Heart left ventricle (tissue), 13 donors: ENCODE results near the gene MVB12B.

Experiments used
- POLR2A ChIP-seq, 2 donors: fragments of 450-650 bp; IDR thresholded peaks; one replicate each; pipeline ENCODE4 v1.6.1; 2017; ENCODE audit warnings: antibody characterized with exemption in 2 of 2, mild to moderate bottlenecking in 2 of 2, moderate library complexity in 2 of 2
- TF ChIP-seq, protein P1 (sequence below), 12 donors: fragments of 200-600 bp; sonication (generic) in 4 of 12; IDR thresholded peaks; one replicate each; pipeline versions ENCODE4 v1.5.0 to v1.8.0; 2018 to 2022; ENCODE audit warnings: antibody characterized with exemption in 12 of 12, mild to moderate bottlenecking in 5 of 12
- donor health status: ischemic (EF 13 %, LVEDD 7.1; RV severe dilation, severe dysfunction).
- donor health status: DM: no; HTN: yes; CAD: no.
- donor health status: DM: no; HTN: no; CAD: no.
- donor health status: ischemic (EF 25% LVEDD 6.9; RV normal size, moderate dysfunction).
- donor health status: ischemic (EF 25% LVEDD 5.7; RV mildly dilated, moderate dysfunction).
- donor health status: ischemic (EF 35%, LVEDD 5.7; RV mildly dilated, moderate dysfunction).
- donor health status: nonischemic (EF 11% LVEDD 7.7; RV severe dilation, severe dysfunction).
- donor health status: DM: yes; HTN: yes; CAD: no.
- donor health status: PGD.
- donor health status: ischemic (EF 29% LVEDD 5.4; RV normal size, mild dysfunction).
- donor health status: nonischemic (EF 23%, LVEDD 6.1; RV moderate dilation, normal function).

DNA sequence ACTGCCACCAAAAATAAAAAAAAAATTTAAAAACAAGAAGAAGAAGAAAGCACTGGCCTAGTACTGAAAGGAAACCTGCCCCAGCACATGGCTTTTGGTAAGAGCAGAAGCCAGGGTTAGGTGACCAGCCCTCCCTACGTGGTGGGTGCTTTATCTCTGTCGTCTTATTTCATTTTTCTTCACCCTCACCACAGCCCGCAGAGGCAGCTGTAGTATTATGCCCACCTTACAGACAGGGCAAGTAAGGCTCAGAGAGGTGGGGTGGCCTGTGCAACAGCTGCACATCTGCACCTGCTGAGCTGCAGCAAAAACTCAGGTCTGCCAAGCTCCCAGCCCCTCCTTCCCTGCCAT lies 146.3 kb downstream of the MVB12B start:
- TF ChIP-seq, protein P1, sequence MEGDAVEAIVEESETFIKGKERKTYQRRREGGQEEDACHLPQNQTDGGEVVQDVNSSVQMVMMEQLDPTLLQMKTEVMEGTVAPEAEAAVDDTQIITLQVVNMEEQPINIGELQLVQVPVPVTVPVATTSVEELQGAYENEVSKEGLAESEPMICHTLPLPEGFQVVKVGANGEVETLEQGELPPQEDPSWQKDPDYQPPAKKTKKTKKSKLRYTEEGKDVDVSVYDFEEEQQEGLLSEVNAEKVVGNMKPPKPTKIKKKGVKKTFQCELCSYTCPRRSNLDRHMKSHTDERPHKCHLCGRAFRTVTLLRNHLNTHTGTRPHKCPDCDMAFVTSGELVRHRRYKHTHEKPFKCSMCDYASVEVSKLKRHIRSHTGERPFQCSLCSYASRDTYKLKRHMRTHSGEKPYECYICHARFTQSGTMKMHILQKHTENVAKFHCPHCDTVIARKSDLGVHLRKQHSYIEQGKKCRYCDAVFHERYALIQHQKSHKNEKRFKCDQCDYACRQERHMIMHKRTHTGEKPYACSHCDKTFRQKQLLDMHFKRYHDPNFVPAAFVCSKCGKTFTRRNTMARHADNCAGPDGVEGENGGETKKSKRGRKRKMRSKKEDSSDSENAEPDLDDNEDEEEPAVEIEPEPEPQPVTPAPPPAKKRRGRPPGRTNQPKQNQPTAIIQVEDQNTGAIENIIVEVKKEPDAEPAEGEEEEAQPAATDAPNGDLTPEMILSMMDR (IDR thresholded peaks at IDR 0.05), result no peak
- TF ChIP-seq POLR2A (IDR thresholded peaks at IDR 0.05), result no peak
